OCI-LY7 (cell line): Measurements from ENCODE around the gene PHOX2B. TPM values are rescaled to one million over a fixed set of nuclear protein-coding genes. Genes with fewer than 3 reads are reported as not detected.

Experiments used
- BruUV-seq: library from RNA; stranded (reverse); fragments of 400-500 nt; replicated peaks from 2 replicates; lab custom pipeline; 2021; lab: Mats Ljungman, UMichigan
- CTCF ChIA-PET: fragments of 300-600 bp; sonication (Branson Sonifier 250); formaldehyde crosslinking; loops from one replicate; lab custom pipeline; 2022; ENCODE audit warnings: antibody characterized with exemption; ENCODE audit not compliant: unreplicated experiment; lab: Charles Lee
- POLR2A ChIA-PET: fragments of 300-600 bp; sonication (Branson Sonifier 250); formaldehyde crosslinking; loops from one replicate; lab custom pipeline; 2022; ENCODE audit warnings: antibody characterized with exemption; lab: Charles Lee
- DNase-seq: peaks from one replicate; pipeline ENCODE4 v3.0.0-alpha.2; 2015; ENCODE audit warnings: low spot score
- H2AFZ ChIP-seq: fragments of 200-600 bp; sonication (generic), shearing (Covaris generic); 2 replicates; pipeline ENCODE4 v1.6.1; 2014; ENCODE audit warnings: mild to moderate bottlenecking, antibody characterized with exemption, low read length, moderate library complexity
- H3K27ac ChIP-seq: fragments of 200-600 bp; sonication (generic); 2 replicates; pipeline ENCODE4 v1.5.1; 2014; ENCODE audit warnings: mixed run types, low read depth, mild to moderate bottlenecking, moderate library complexity, low read length, inconsistent platforms; ENCODE audit not compliant: poor library complexity, severe bottlenecking
- H3K36me3 ChIP-seq: fragments of 200-600 bp; sonication (generic); 2 replicates; pipeline ENCODE4 v1.6.1; 2014; ENCODE audit warnings: mild to moderate bottlenecking, antibody characterized with exemption, low read length, moderate library complexity, mixed read lengths; ENCODE audit not compliant: insufficient read depth
- H3K4me1 ChIP-seq: fragments of 200-600 bp; sonication (generic); 2 replicates; pipeline ENCODE4 v1.5.1; 2014; ENCODE audit warnings: mild to moderate bottlenecking, low read length; ENCODE audit not compliant: insufficient read depth, poor library complexity, severe bottlenecking
- H3K4me2 ChIP-seq: fragments of 200-600 bp; sonication (generic); 2 replicates; pipeline ENCODE4 v1.6.1; 2014; ENCODE audit warnings: mild to moderate bottlenecking, low read length
- H3K4me3 ChIP-seq: fragments of 200-600 bp; sonication (generic); 2 replicates; pipeline ENCODE4 v1.5.1; 2014; ENCODE audit warnings: mild to moderate bottlenecking, low read depth, low read length; ENCODE audit not compliant: poor library complexity, severe bottlenecking
- H3K79me2 ChIP-seq: fragments of 200-600 bp; sonication (generic); 2 replicates; pipeline ENCODE4 v1.6.1; 2016; ENCODE audit warnings: low read depth, mild to moderate bottlenecking, low read length, moderate library complexity, mixed read lengths; ENCODE audit not compliant: insufficient read depth
- H3K9me2 ChIP-seq: fragments of 200-600 bp; sonication (generic); 2 replicates; pipeline ENCODE4 v1.6.1; 2016; ENCODE audit warnings: mild to moderate bottlenecking, low read length, mixed read lengths; ENCODE audit not compliant: insufficient read depth
- H3K9me3 ChIP-seq: fragments of 200-600 bp; sonication (generic); 2 replicates; pipeline ENCODE4 v1.6.1; 2014; ENCODE audit warnings: mild to moderate bottlenecking, mixed run types, low read length, mixed read lengths
- H4K20me1 ChIP-seq: fragments of 200-600 bp; sonication (generic); 2 replicates; pipeline ENCODE4 v1.6.1; 2014; ENCODE audit warnings: mild to moderate bottlenecking, antibody characterized with exemption, low read length, moderate library complexity, mixed read lengths; ENCODE audit not compliant: insufficient read depth
- EZH2phosphoT487 ChIP-seq: fragments of 200-600 bp; sonication (generic); IDR thresholded peaks from 2 replicates; pipeline ENCODE4 v1.6.1; 2018; ENCODE audit warnings: low read depth, borderline replicate concordance, mild to moderate bottlenecking, mixed run types, antibody characterized with exemption, low read length, moderate library complexity, mixed read lengths
- intact Hi-C: fragments of 100-400 bp; cut with micrococcal nuclease; formaldehyde crosslinking; loops from one replicate; pipeline ENCODE4 v1.10.0; 2022; ENCODE audit not compliant: unreplicated experiment
- total RNA-seq, 2 experiments: library from RNA; depleted of rRNA in 1 of 2; stranded (reverse); fragments of >200 nt in 1 of 2; shearing (Covaris generic) in 1 of 2; gene quantifications; 2 replicates each; pipeline ENCODE4 v1.2.3, GENCODE V29; 2014 to 2022
- TF ChIP-seq, protein P1 (sequence below): fragments of 200-600 bp; sonication (generic); conservative IDR thresholded peaks from 2 replicates; pipeline ENCODE4 v1.5.1; 2014; ENCODE audit warnings: mild to moderate bottlenecking, antibody characterized with exemption, low read length, moderate library complexity, mixed read lengths

The PHOX2B gene
- total RNA-seq, 2 experiments from 2014 or later: not detected

DNA sequence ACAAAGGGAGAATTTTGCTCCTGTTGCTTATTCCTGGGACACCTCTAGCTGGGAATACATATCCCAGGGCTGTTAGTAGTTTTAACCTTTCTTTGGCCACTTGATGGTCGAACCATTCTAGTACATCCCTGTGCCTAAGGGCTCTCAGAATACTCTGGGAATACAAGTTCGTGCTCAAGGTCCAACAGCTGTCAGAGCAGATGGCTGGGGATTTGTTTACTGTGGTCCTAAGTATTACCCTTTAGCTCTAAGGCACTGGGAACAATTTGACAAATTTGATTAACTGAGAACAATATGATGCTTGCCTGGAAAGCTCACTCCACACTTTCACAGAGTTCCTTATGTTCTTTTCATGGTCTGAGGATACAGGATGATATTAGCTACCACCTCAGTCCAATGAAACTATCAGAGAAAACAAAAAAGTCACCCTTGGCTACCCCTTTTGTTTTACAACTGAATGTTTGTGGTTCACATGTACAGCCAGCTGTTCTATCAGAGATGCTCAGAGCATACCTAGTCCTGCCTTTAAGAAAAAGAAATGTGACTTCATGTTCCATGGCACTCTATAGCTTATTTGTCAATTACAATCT is 47.4 kb upstream of the PHOX2B start:
- BruUV-seq: no TSS peak
- ChIA-PET CTCF (no interaction called here), POLR2A (interaction anchor here (0.6 kb wide), 1 partner anchor 37 kb away, joined by 3 read pairs; no protein-coding TSS in a partner anchor)
- intact Hi-C loops: no loop called here
- Histone ChIP-seq H3K9me2 (no peaks in the 10 kb centered on the region), H3K36me3 (no peaks in the 10 kb centered on the region), H3K9me3 (no peaks in the 10 kb centered on the region), H4K20me1 (no peaks in the 10 kb centered on the region), H2AFZ (no peak overlapping the region), H3K4me3 (no peak overlapping the region), H3K4me1 (no peaks in the 10 kb centered on the region), H3K79me2 (no peaks in the 10 kb centered on the region), H3K27ac (no peak overlapping the region), H3K4me2 (no peak overlapping the region)
- no peak for TF ChIP-seq EZH2phosphoT487
- TF ChIP-seq, protein P1, sequence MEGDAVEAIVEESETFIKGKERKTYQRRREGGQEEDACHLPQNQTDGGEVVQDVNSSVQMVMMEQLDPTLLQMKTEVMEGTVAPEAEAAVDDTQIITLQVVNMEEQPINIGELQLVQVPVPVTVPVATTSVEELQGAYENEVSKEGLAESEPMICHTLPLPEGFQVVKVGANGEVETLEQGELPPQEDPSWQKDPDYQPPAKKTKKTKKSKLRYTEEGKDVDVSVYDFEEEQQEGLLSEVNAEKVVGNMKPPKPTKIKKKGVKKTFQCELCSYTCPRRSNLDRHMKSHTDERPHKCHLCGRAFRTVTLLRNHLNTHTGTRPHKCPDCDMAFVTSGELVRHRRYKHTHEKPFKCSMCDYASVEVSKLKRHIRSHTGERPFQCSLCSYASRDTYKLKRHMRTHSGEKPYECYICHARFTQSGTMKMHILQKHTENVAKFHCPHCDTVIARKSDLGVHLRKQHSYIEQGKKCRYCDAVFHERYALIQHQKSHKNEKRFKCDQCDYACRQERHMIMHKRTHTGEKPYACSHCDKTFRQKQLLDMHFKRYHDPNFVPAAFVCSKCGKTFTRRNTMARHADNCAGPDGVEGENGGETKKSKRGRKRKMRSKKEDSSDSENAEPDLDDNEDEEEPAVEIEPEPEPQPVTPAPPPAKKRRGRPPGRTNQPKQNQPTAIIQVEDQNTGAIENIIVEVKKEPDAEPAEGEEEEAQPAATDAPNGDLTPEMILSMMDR: no peak
- DNase-seq: no peak

DNA sequence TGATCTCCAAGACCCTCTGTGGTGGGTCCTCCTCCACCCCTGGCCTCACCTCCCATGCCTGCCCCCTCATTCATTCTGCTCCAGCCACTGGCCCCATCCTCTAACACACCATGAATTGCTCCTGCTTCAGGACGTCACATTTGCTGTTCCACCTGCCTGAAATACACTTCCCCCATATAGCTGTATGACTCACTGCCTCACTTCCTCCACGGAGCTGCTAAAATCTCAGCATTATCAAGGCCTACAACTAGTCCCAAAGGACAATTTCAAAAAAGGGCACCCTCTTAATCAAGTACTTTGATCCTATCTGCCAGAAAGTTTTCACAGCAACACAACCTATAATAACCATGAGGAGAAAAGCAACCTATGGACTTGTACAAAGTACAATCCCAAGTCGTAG is 43.6 kb upstream of the PHOX2B start:
- H3K4me2 ChIP-seq: no peak overlapping the region
- no peaks in the 10 kb centered on the region for H3K9me3 ChIP-seq
- no peaks in the 10 kb centered on the region for H3K36me3 ChIP-seq
- H4K20me1 ChIP-seq: no peaks in the 10 kb centered on the region
- no peak overlapping the region for H3K27ac ChIP-seq
- no peak overlapping the region for H2AFZ ChIP-seq
- H3K4me1 ChIP-seq: no peaks in the 10 kb centered on the region
- ChIA-PET POLR2A (no interaction called here), CTCF (no interaction called here)
- no peaks in the 10 kb centered on the region for H3K9me2 ChIP-seq
- H3K4me3 ChIP-seq: no peak overlapping the region
- DNase-seq: no peak
- intact Hi-C loops: no loop called here
- TF ChIP-seq, protein P1: no peak
- no peak for TF ChIP-seq EZH2phosphoT487
- no peaks in the 10 kb centered on the region for H3K79me2 ChIP-seq
- BruUV-seq: no TSS peak

DNA sequence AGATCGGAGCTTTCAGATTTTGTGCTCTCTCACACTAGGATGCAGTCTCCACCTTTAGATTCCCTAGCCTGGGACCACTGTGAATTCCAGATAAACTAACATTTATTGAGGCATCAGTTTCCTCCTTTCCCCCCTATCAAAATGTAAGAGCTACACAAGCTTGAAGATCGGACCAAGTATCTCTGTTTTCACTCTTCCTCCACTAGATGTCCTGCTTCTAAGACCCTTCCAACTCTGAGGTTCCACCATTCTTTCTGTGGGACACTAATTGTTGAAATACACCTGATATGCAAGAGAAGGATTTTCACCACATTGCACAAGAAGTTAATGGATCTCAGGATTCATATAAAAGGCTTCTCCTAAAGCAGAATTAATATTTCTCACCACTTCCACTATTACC is 43.0 kb upstream of the PHOX2B start:
- no peaks in the 10 kb centered on the region for H3K36me3 ChIP-seq
- TF ChIP-seq EZH2phosphoT487: no peak
- TF ChIP-seq, protein P1: 0 out of 2 replicates have a peak, but pooled peaks have one; percentile 18
- no peaks in the 10 kb centered on the region for H3K79me2 ChIP-seq
- H3K9me2 ChIP-seq: no peaks in the 10 kb centered on the region
- ChIA-PET CTCF (no interaction called here), POLR2A (no interaction called here)
- no peaks in the 10 kb centered on the region for H4K20me1 ChIP-seq
- no peak overlapping the region for H3K4me3 ChIP-seq
- no TSS peak for BruUV-seq
- no peaks in the 10 kb centered on the region for H3K9me3 ChIP-seq
- intact Hi-C loops: no loop called here
- DNase-seq: no peak
- H3K4me1 ChIP-seq: no peaks in the 10 kb centered on the region
- no peak overlapping the region for H2AFZ ChIP-seq
- no peak overlapping the region for H3K4me2 ChIP-seq
- no peak overlapping the region for H3K27ac ChIP-seq
